Common myeloid progenitor, CD34-positive (primary cell): ENCODE measurements around the gene SORBS1.

Experiments
- CTCF ChIA-PET: fragments of 350-600 bp; sonication (Branson Sonifier 250); formaldehyde crosslinking; loops from one replicate; lab custom pipeline; 2021; ENCODE audit warnings: antibody characterized with exemption; lab: Charles Lee
- POLR2A ChIA-PET: fragments of 350-600 bp; sonication (Branson Sonifier 250); formaldehyde crosslinking; loops from one replicate; lab custom pipeline; 2021; ENCODE audit warnings: antibody characterized with exemption; lab: Charles Lee
- DNase-seq, 3 donors: peaks; one replicate each; pipeline versions ENCODE4 v3.0.0 to v3.0.0-alpha.2; 2013
- H3K27ac ChIP-seq, 2 experiments: 1 replicate in 1 of 2; 2 replicates in 1 of 2; pipeline ENCODE4 v1.7.0; 2013; ENCODE audit warnings: inconsistent platforms in 2 of 2, low read length in 2 of 2, mild to moderate bottlenecking in 2 of 2, low read depth in 1 of 2, moderate library complexity in 1 of 2; ENCODE audit not compliant: severe bottlenecking in 2 of 2, insufficient read depth in 1 of 2, poor library complexity in 1 of 2
- H3K27me3 ChIP-seq, 5 experiments: replicated peaks in 2 of 5; 1 replicate in 3 of 5; 2 replicates in 2 of 5; pipeline versions ENCODE4 v1.6.1 to v1.7.0; 2013; ENCODE audit warnings: low read length in 4 of 5, mild to moderate bottlenecking in 2 of 5, moderate library complexity in 2 of 5, inconsistent platforms in 1 of 5; ENCODE audit not compliant: insufficient read depth in 5 of 5, control insufficient read depth in 4 of 5
- H3K36me3 ChIP-seq, 4 experiments: 1 replicate in 2 of 4; 2 replicates in 2 of 4; pipeline versions ENCODE4 v1.6.1 to v1.7.0; 2013; ENCODE audit warnings: low read length in 3 of 4, control low read depth in 1 of 4, mild to moderate bottlenecking in 1 of 4; ENCODE audit not compliant: control insufficient read depth in 4 of 4, insufficient read depth in 4 of 4
- H3K4me1 ChIP-seq, 4 experiments: 1 replicate in 3 of 4; 2 replicates in 1 of 4; pipeline versions ENCODE4 v1.6.1 to v1.7.1; 2013; ENCODE audit warnings: low read length in 3 of 4, mild to moderate bottlenecking in 3 of 4, control low read depth in 1 of 4, inconsistent platforms in 1 of 4, moderate library complexity in 1 of 4; ENCODE audit not compliant: control insufficient read depth in 4 of 4, insufficient read depth in 4 of 4; ENCODE audit errors: control extremely low read depth in 1 of 4
- H3K4me3 ChIP-seq, 7 experiments: 1 replicate in 4 of 7; 2 replicates in 3 of 7; pipeline versions ENCODE4 v1.5.1 to v1.7.0; 2013; ENCODE audit warnings: mild to moderate bottlenecking in 7 of 7, low read length in 6 of 7, moderate library complexity in 6 of 7, inconsistent platforms in 2 of 7, low read depth in 2 of 7, control low read depth in 1 of 7; ENCODE audit not compliant: insufficient read depth in 4 of 7, control insufficient read depth in 1 of 7; ENCODE audit errors: extremely low read depth in 1 of 7
- H3K9me3 ChIP-seq, 5 experiments: 1 replicate in 4 of 5; 2 replicates in 1 of 5; pipeline versions ENCODE4 v1.6.1 to v1.7.1; 2013; ENCODE audit warnings: low read length in 4 of 5, mild to moderate bottlenecking in 2 of 5, inconsistent platforms in 1 of 5, low read depth in 1 of 5, moderate library complexity in 1 of 5; ENCODE audit not compliant: control insufficient read depth in 4 of 5, insufficient read depth in 2 of 5; ENCODE audit errors: control extremely low read depth in 1 of 5
- WGBS: methylation state at CpG from one replicate; pipeline ENCODE4 v1.1.5; 2013; ENCODE audit not compliant: insufficient coverage; 5-methylcytosine and 5-hydroxymethylcytosine counted together

The SORBS1 gene

GRCh38 chr10:95273393-95274312, 287.5 kb downstream of the SORBS1 start:
- Histone ChIP-seq H3K4me1 (peaks cover 0 to 12% (median 5%) of the 10 kb centered on the region in 4 experiments), H3K4me3 (no peak overlapping the region), H3K9me3 (no peaks in the 10 kb centered on the region), H3K27ac (no peak overlapping the region), H3K36me3 (peaks cover 0 to 8% (median 6%) of the 10 kb centered on the region in 4 experiments), H3K27me3 (no peaks in the 10 kb centered on the region)
- ChIA-PET CTCF (interaction anchor here (0.6 to 1.4 kb wide), 5 partner anchors 9 to 100 kb away, joined by 3 to 5 read pairs (median 4); no protein-coding TSS in a partner anchor), POLR2A (no interaction called here)
- no peak for DNase-seq
- WGBS, result 73% methylated on average over 11 of the region's 13 CpGs

GRCh38 chr10:95268438-95268837, 292.7 kb downstream of the SORBS1 start:
- Histone ChIP-seq H3K27me3 (no peaks in the 10 kb centered on the region), H3K36me3 (peaks cover 0 to 22% (median 15%) of the 10 kb centered on the region in 4 experiments), H3K4me1 (peaks cover 0 to 20% (median 4%) of the 10 kb centered on the region in 4 experiments), H3K4me3 (no peak overlapping the region), H3K9me3 (no peaks in the 10 kb centered on the region), H3K27ac (no peak overlapping the region)
- no peak for DNase-seq
- POLR2A ChIA-PET, result no interaction called here
- CTCF ChIA-PET, result interaction anchor here (0.8 kb wide), 1 partner anchor 9 kb away, joined by 3 read pairs; no protein-coding TSS in a partner anchor
- 96% methylated on average over 11 of the region's 12 CpGs for WGBS

GRCh38 chr10:95267251-95267650, 293.9 kb downstream of the SORBS1 start:
- H3K27me3 ChIP-seq, result no peaks in the 10 kb centered on the region
- peaks cover 0 to 17% (median 4%) of the 10 kb centered on the region in 4 experiments for H3K4me1 ChIP-seq
- peak overlapping the region in 1 of 7 experiments; percentile 5 for H3K4me3 ChIP-seq
- H3K36me3 ChIP-seq, result peaks cover 0 to 26% (median 20%) of the 10 kb centered on the region in 4 experiments
- H3K9me3 ChIP-seq, result no peaks in the 10 kb centered on the region
- ChIA-PET CTCF (interaction anchor here (0.7 to 3.3 kb wide), 2 partner anchors 20 to 25 kb away, joined by 3 to 7 read pairs; no protein-coding TSS in a partner anchor), POLR2A (interaction anchor here (0.5 to 1.7 kb wide), 4 partner anchors 11 to 28 kb away, joined by 3 to 4 read pairs (median 3); partner anchors contain the start of gene PDLIM1)
- H3K27ac ChIP-seq, result peak overlapping the region; percentile 81 to 89
- peak in 2 of 3 donors; percentile 28 to 37 for DNase-seq
- WGBS, result no CpG with 5 or more reads among the region's 3 CpGs

- ChIA-PET CTCF (interaction anchor here (0.7 to 3.3 kb wide), 3 partner anchors 20 to 96 kb away, joined by 3 to 10 read pairs (median 7); no protein-coding TSS in a partner anchor), POLR2A (interaction anchor here (0.5 to 1.7 kb wide), 4 partner anchors 12 to 29 kb away, joined by 3 to 4 read pairs (median 3); partner anchors contain the start of gene PDLIM1)
- H3K4me3 ChIP-seq, result no peak overlapping the region
- H3K27me3 ChIP-seq, result no peaks in the 10 kb centered on the region
- no CpG with 5 or more reads among the region's 1 CpG for WGBS
- H3K9me3 ChIP-seq, result no peaks in the 10 kb centered on the region
- DNase-seq, result peak; percentile 93 to 97 (median 94)
- H3K27ac ChIP-seq, result peak overlapping the region; percentile 81 to 89
- peaks cover 0 to 17% (median 4%) of the 10 kb centered on the region in 4 experiments for H3K4me1 ChIP-seq
- H3K36me3 ChIP-seq, result peaks cover 0 to 26% (median 20%) of the 10 kb centered on the region in 4 experiments
Measured at GRCh38 chr10:95266674-95267095, 294.5 kb downstream of the SORBS1 start.

GRCh38 chr10:95265572-95265971, 295.6 kb downstream of the SORBS1 start:
- ChIA-PET CTCF (interaction anchor here (1.0 to 3.3 kb wide), 5 partner anchors 11 to 97 kb away, joined by 3 to 10 read pairs (median 6); no protein-coding TSS in a partner anchor), POLR2A (no interaction called here)
- Histone ChIP-seq H3K4me1 (peaks cover 0 to 17% (median 4%) of the 10 kb centered on the region in 4 experiments), H3K4me3 (no peak overlapping the region), H3K27me3 (no peaks in the 10 kb centered on the region), H3K36me3 (peaks cover 0 to 34% (median 19%) of the 10 kb centered on the region in 4 experiments), H3K27ac (no peak overlapping the region), H3K9me3 (no peaks in the 10 kb centered on the region)
- WGBS, result 99% methylated on average over 8 of the region's 8 CpGs
- DNase-seq, result no peak

GRCh38 chr10:95264227-95265051, 296.7 kb downstream of the SORBS1 start:
- Histone ChIP-seq H3K27ac (no peak overlapping the region), H3K4me1 (peaks cover 0 to 17% (median 4%) of the 10 kb centered on the region in 4 experiments), H3K36me3 (peaks cover 0 to 42% (median 25%) of the 10 kb centered on the region in 4 experiments), H3K4me3 (no peak overlapping the region), H3K27me3 (no peaks in the 10 kb centered on the region), H3K9me3 (no peaks in the 10 kb centered on the region)
- CTCF ChIA-PET, result interaction anchor here (1.0 to 3.3 kb wide), 7 partner anchors 10 to 99 kb away, joined by 3 to 10 read pairs (median 4); no protein-coding TSS in a partner anchor
- 82% methylated on average over 6 of the region's 6 CpGs for WGBS
- POLR2A ChIA-PET, result no interaction called here
- DNase-seq, result no peak
